ENCODE measurements around the gene PALLD.
"Not testable (repeated sequence)": the region's sequence is repeated elsewhere in the genome, so short reads cannot be mapped to it uniquely, and the experiment has no call there.

Gene PALLD

GRCh38 chr4:168925789-168926490 lies 429.1 kb downstream of the PALLD start:
- no peak for DNase-seq

GRCh38 chr4:168928346-168928745 lies 431.5 kb downstream of the PALLD start:
- no peak for DNase-seq

DNA sequence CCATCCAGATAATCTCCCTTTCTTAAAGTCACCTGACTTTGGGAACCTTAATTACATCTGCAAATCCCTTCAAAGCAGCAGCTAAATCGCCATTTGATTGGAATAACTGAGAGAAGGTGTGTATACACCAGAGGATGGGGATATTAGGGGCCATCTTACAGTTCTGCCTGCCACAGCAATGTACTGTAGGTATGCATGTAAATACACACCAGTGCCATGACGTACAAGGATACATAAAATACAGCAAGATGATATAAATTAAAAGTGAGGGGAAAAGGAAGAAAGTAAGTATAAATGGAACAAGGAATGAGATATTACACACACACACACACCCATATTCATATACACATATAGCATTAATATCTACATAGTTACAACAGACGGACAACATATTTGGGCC lies 432.0 kb downstream of the PALLD start:
- no peak for DNase-seq

GRCh38 chr4:168930413-168931196 lies 433.8 kb downstream of the PALLD start:
- DNase-seq = no peak

DNA sequence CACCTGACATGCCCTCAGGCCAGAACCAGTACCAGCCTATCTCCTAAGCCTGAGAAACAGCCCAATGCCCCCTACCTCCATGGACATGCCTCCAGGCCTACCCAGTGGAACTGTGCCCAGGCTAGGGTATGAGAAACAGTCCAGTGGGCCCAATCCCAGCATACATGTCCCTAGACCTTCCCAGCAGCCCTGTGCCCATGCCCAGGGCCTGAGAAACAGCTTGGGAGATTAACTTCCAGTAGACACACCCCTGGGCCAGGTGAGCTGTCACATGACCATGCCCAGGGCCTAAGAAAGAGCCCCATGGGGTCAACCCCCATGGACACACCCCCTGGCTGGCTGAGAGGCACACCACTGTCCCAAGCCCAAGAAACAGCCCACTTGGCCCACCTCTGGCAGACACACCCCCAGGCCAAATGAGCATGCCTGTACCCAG lies 434.4 kb downstream of the PALLD start:
- no peak for DNase-seq

DNA sequence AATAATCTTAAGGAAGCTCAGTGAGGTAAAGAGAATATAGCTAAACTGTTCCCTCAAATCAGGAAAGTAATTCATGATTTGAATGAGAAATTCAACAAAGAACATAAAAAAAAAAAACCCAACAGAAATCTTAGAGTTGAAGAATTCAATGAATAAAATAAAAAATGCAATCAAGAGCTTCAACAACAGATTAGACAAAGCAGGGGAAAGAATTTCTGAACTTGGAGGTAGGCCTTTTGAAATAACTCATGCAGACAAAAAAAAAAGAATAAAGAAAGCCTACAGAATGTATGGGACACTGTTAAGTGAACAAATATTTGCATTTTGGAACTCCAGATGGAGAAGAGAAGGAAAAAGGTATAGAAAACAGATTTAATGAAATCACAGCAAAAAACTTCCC lies 435.3 kb downstream of the PALLD start:
- no peak for DNase-seq

- DNase-seq = no peak
These were observed 436.6 kb downstream of the PALLD start for GRCh38 chr4:168933423-168933822.

- DNase-seq = not testable (repeated sequence)
These were observed 440.6 kb downstream of the PALLD start for GRCh38 chr4:168937473-168937872.

DNA sequence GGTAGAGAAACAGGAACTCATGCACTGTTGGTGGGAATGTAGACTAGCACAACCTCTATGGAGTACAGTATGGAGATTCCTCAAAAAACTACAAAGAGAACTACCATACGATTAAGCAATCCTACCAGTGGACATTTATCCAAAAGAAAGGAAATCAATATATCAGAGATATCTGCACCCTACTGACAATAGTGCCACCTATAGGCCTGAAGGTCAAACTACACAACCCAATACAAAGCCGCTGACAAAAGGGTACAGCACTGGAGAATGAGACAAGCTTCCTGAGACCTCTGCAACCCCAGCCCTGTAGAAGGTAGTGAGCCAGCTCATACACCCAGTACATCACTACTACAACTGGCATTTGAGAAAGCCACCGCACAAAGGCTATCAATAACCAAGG lies 446.1 kb downstream of the PALLD start:
- DNase-seq = no peak

- no peak for DNase-seq
These were observed 448.4 kb downstream of the PALLD start for GRCh38 chr4:168945291-168945690.

GRCh38 chr4:168952821-168953246 lies 456.0 kb downstream of the PALLD start:
- DNase-seq = not testable (repeated sequence)

- no peak for DNase-seq
These were observed 458.8 kb downstream of the PALLD start for GRCh38 chr4:168955674-168956073.

- no peak for DNase-seq
These were observed 463.9 kb downstream of the PALLD start for GRCh38 chr4:168960716-168961115.

DNA sequence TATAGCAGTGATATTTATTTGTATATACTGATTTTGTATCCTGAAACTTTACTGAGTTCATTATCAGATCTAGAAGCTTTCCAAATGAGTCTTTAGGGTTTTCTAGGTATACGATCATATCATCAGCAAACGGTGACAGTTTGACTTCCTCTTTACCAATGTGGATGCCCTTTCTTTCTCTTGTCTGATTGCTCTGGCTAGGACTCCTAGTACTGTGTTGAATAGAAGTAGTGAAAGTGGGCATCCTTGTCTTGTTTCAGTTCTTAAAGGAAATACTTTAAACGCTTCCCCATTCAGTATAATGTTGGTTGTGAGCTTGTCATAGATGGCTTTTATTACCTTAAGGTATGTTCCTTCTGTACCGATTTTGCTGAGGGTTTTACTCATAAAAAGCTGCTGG lies 475.7 kb downstream of the PALLD start:
- DNase-seq = no peak

Data from CD4-positive, alpha-beta T cell treated with Interleukin-15 for 1 hour (primary cell).